Heart left ventricle (tissue), 16 donors: ENCODE results near the gene CPNE4. TPM values are rescaled to one million over a fixed set of nuclear protein-coding genes. Genes with fewer than 3 reads are reported as not detected.
A peak's percentile ranks its signal among the peaks of the same experiment; 100 is the strongest.

Experiments used
- ATAC-seq, 4 donors: fragments of 200-7000 bp; cut with Tn5 transposase; one replicate each; pipeline ENCODE4 v1.9.1; 2020 to 2022; ENCODE audit warnings: moderate library complexity in 4 of 4, mild to moderate bottlenecking in 3 of 4, moderate number of reproducible peaks in 1 of 4
- DNase-seq, 5 donors: peaks; one replicate each; pipeline ENCODE4 v3.0.0-alpha.2; 2020
- H3K27ac ChIP-seq, 12 donors: fragments of 200-600 bp; sonication (generic) in 4 of 12; one replicate each; pipeline versions ENCODE4 v1.5.0 to v1.8.0; 2016 to 2022; ENCODE audit warnings: mild to moderate bottlenecking in 2 of 12
- H3K27me3 ChIP-seq, 9 donors: fragments of 200-600 bp; sonication (generic) in 2 of 9; one replicate each; pipeline versions ENCODE4 v1.5.1 to v1.8.0; 2016 to 2022; ENCODE audit warnings: mild to moderate bottlenecking in 3 of 9
- H3K36me3 ChIP-seq, 9 donors: fragments of 200-600 bp; sonication (generic) in 2 of 9; one replicate each; pipeline versions ENCODE4 v1.5.0 to v1.8.0; 2018 to 2022; ENCODE audit warnings: mild to moderate bottlenecking in 2 of 9
- H3K4me1 ChIP-seq, 12 donors: fragments of 200-600 bp; sonication (generic) in 4 of 12; one replicate each; pipeline versions ENCODE4 v1.5.0 to v1.8.0; 2016 to 2022; ENCODE audit warnings: mild to moderate bottlenecking in 3 of 12
- H3K4me3 ChIP-seq, 12 donors: fragments of 200-600 bp; sonication (generic) in 4 of 12; one replicate each; pipeline versions ENCODE4 v1.5.0 to v1.8.0; 2017 to 2022; ENCODE audit warnings: mild to moderate bottlenecking in 9 of 12, moderate library complexity in 4 of 12
- H3K9me3 ChIP-seq, 12 donors: fragments of 200-600 bp; sonication (generic) in 4 of 12; one replicate each; pipeline versions ENCODE4 v1.5.0 to v1.8.0; 2016 to 2022; ENCODE audit warnings: mild to moderate bottlenecking in 1 of 12
- POLR2A ChIP-seq, 2 donors: fragments of 450-650 bp; IDR thresholded peaks; one replicate each; pipeline ENCODE4 v1.6.1; 2017; ENCODE audit warnings: antibody characterized with exemption in 2 of 2, mild to moderate bottlenecking in 2 of 2, moderate library complexity in 2 of 2
- WGBS, 4 donors: extraction: QIAGEN DNeasy Blood & Tissue Kit in 2 of 4; methylation state at CpG; one replicate each; pipeline versions ENCODE4 v1.1.5 to v1.1.7; 2013 to 2018; 5-methylcytosine and 5-hydroxymethylcytosine counted together
- intact Hi-C, 10 donors: fragments of 100-400 bp; cut with DNase I; formaldehyde crosslinking; loops; one replicate each; pipeline versions ENCODE4 v1.11.1 to v1.14.2; 2022
- polyA plus RNA-seq, 2 donors: library from polyadenylated mRNA; stranded (reverse); fragments of 200-250 nt; gene quantifications; one replicate each; pipeline ENCODE4 v1.2.3, GENCODE V29; 2013
- total RNA-seq, 9 donors: library from RNA; depleted of rRNA in 2 of 9; stranded (reverse); fragments of >200 nt in 2 of 9; fragmentation: NEBNext Ultra II Directional in 3 of 9; extraction: Animal tissue kit (Norgen Biotek cat#: 25700) in 3 of 9; gene quantifications; one replicate each; pipeline versions ENCODE4 v1.1.0 to v1.2.4, GENCODE V29; 2016 to 2023
- TF ChIP-seq, protein P1 (sequence below), 12 donors: fragments of 200-600 bp; sonication (generic) in 4 of 12; IDR thresholded peaks; one replicate each; pipeline versions ENCODE4 v1.5.0 to v1.8.0; 2018 to 2022; ENCODE audit warnings: antibody characterized with exemption in 12 of 12, mild to moderate bottlenecking in 5 of 12
- donor health status: ischemic (EF 13 %, LVEDD 7.1; RV severe dilation, severe dysfunction).
- donor health status: healthy with polysubstance abuse.
- donor health status: DM: no; HTN: yes; CAD: no.
- donor health status: DM: no; HTN: no; CAD: no.
- donor health status: ischemic (EF 25% LVEDD 6.9; RV normal size, moderate dysfunction).
- donor health status: ischemic (EF 25% LVEDD 5.7; RV mildly dilated, moderate dysfunction).
- donor health status: healthy.
- donor health status: DM: yes; HTN: yes; CAD: no.
- donor health status: ischemic (EF 35%, LVEDD 5.7; RV mildly dilated, moderate dysfunction).
- donor health status: nonischemic (EF 11% LVEDD 7.7; RV severe dilation, severe dysfunction).
- donor health status: DM: yes; HTN: yes; CAD: no.
- donor health status: PGD.
- donor health status: ischemic (EF 29% LVEDD 5.4; RV normal size, mild dysfunction).
- donor health status: nonischemic (EF 23%, LVEDD 6.1; RV moderate dilation, normal function).

CPNE4 gene
- total and polyA plus RNA-seq, 11 donors, result 1.7 to 99.7 (median 24.9) TPM

- Histone ChIP-seq H3K4me1 (peaks cover 0 to 14% (median 0%) of the 10 kb centered on the region in 12 donors), H3K36me3 (no peaks in the 10 kb centered on the region), H3K27me3 (peaks cover 0 to 1% (median 0%) of the 10 kb centered on the region in 9 donors), H3K27ac (peak overlapping the region in 9 of 12 donors; percentile 1 to 58 (median 35)), H3K9me3 (peaks cover 0 to 13% (median 0%) of the 10 kb centered on the region in 12 donors), H3K4me3 (no peak overlapping the region)
- intact Hi-C loops, result no loop called here
- ATAC-seq (peak; percentile 82 to 94 (median 87)), DNase-seq (no peak)
- 27 to 43% (median 35%) methylated on average over 2 of the region's 2 CpGs for WGBS, 4 donors
- TF ChIP-seq, protein P1, sequence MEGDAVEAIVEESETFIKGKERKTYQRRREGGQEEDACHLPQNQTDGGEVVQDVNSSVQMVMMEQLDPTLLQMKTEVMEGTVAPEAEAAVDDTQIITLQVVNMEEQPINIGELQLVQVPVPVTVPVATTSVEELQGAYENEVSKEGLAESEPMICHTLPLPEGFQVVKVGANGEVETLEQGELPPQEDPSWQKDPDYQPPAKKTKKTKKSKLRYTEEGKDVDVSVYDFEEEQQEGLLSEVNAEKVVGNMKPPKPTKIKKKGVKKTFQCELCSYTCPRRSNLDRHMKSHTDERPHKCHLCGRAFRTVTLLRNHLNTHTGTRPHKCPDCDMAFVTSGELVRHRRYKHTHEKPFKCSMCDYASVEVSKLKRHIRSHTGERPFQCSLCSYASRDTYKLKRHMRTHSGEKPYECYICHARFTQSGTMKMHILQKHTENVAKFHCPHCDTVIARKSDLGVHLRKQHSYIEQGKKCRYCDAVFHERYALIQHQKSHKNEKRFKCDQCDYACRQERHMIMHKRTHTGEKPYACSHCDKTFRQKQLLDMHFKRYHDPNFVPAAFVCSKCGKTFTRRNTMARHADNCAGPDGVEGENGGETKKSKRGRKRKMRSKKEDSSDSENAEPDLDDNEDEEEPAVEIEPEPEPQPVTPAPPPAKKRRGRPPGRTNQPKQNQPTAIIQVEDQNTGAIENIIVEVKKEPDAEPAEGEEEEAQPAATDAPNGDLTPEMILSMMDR (IDR thresholded peaks at IDR 0.05), result no peak
- no peak for TF ChIP-seq POLR2A (IDR thresholded peaks at IDR 0.05)
Measured at GRCh38 chr3:131789188-131789587, 245.6 kb downstream of the CPNE4 start.

- ATAC-seq, result no peak
- no peak overlapping the region for H3K27ac ChIP-seq
Measured at GRCh38 chr3:131786386-131786785, 248.4 kb downstream of the CPNE4 start.

DNA sequence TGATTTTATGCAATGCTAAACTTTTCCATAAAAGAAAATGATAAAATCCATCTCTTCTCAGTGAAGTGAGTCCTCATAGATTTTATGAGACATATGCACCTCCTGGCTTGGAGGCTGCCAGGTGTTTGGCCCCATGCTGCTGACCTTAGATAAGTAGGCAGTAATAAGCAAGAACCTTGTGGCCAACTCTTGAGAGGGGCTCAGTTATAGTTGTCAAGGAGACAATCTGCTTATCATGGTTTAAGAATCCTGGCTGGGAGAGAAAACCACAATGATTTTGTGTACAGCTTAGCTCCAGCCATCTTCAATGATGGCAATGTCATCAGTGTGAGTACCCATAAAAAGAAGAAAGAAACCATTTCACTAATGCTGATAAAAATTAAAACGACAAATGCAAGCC lies 252.1 kb downstream of the CPNE4 start:
- Histone ChIP-seq H3K4me1 (peaks cover 0 to 2% (median 0%) of the 10 kb centered on the region in 12 donors), H3K4me3 (no peak overlapping the region), H3K27me3 (no peaks in the 10 kb centered on the region), H3K27ac (no peak overlapping the region), H3K9me3 (peaks cover 0 to 27% (median 0%) of the 10 kb centered on the region in 12 donors), H3K36me3 (no peaks in the 10 kb centered on the region)
- 65 to 83% (median 72%) methylated on average over 1 of the region's 1 CpG for WGBS, 4 donors
- intact Hi-C loops, result no loop called here
- ATAC-seq (no peak), DNase-seq (no peak)
- no peak for TF ChIP-seq POLR2A (IDR thresholded peaks at IDR 0.05)
- TF ChIP-seq, protein P1 (IDR thresholded peaks at IDR 0.05), result no peak

More at GRCh38 chr3:131786386-131786785, 248.4 kb downstream of the CPNE4 start:
- H3K36me3 ChIP-seq, result no peaks in the 10 kb centered on the region
- intact Hi-C loops, result no loop called here
- peaks cover 0 to 13% (median 0%) of the 10 kb centered on the region in 12 donors for H3K9me3 ChIP-seq
- no peak for DNase-seq
- no peak overlapping the region for H3K4me3 ChIP-seq
- peaks cover 0 to 14% (median 0%) of the 10 kb centered on the region in 12 donors for H3K4me1 ChIP-seq
- no peak for TF ChIP-seq POLR2A (IDR thresholded peaks at IDR 0.05)
- TF ChIP-seq, protein P1 (IDR thresholded peaks at IDR 0.05), result no peak
- H3K27me3 ChIP-seq, result no peaks in the 10 kb centered on the region

DNA sequence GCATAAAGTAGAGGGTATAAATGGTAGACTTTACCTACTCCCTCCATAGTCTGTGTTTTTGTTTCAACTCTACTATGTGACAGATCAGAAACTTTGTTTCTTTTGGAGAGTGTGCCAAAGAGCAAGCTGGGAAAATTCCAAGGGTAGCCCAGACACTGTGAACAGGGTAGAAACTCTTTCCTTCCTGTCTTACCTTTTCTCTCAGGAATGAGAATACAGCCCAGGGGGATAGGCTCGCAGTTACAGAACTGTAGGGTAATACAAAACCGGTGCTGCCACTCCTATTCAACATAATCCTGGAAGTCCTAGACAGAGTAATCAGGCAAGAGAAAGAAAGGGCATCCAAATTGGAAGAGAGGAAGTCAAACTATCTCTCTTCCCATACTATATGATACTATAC lies 256.3 kb downstream of the CPNE4 start:
- DNase-seq, result no peak
- 77 to 88% (median 81%) methylated on average over 2 of the region's 2 CpGs for WGBS, 4 donors
- no peak for ATAC-seq
- Histone ChIP-seq H3K36me3 (no peaks in the 10 kb centered on the region), H3K4me3 (no peak overlapping the region), H3K27me3 (no peaks in the 10 kb centered on the region), H3K27ac (no peak overlapping the region), H3K9me3 (peaks cover 0 to 13% (median 0%) of the 10 kb centered on the region in 12 donors), H3K4me1 (peaks cover 0 to 4% (median 0%) of the 10 kb centered on the region in 12 donors)
- intact Hi-C loops, result no loop called here
- TF ChIP-seq POLR2A (IDR thresholded peaks at IDR 0.05), result no peak
- TF ChIP-seq, protein P1 (IDR thresholded peaks at IDR 0.05), result no peak
